CD1c-positive myeloid dendritic cell (primary cell): ENCODE data around the gene GINS2.

Experiments
- DNase-seq: peaks from one replicate; pipeline ENCODE4 v3.0.0-alpha.2; 2016; ENCODE audit errors: extremely low spot score

Gene GINS2

DNA sequence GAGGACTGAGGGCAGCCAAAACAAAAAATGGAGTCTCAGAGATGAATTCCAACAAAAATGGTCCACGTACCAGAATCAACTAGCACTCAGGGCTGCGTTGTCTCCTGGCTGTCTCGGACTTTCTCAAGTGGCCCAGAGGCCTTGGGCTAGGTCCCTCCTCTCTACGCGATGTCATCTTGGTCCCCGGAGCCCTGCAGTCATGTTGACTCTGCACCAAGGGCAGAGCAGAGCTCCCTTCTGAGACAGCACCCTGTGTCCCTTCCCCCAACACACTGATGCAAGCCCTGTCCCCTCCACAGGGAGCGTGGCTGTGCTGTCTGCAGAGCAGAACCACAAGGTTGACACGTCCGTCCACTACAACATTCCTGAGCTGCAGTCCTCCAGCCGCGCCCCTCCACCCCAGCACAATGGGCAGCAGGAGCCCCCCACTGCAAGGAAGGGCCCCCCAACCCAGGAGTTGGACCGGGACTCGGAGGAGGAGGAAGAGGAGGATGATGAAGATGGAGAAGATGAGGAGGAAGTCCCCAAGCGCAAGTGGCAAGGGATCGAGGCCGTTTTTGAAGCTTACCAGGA is 20.8 kb downstream of the GINS2 start:
- no peak for DNase-seq

DNA sequence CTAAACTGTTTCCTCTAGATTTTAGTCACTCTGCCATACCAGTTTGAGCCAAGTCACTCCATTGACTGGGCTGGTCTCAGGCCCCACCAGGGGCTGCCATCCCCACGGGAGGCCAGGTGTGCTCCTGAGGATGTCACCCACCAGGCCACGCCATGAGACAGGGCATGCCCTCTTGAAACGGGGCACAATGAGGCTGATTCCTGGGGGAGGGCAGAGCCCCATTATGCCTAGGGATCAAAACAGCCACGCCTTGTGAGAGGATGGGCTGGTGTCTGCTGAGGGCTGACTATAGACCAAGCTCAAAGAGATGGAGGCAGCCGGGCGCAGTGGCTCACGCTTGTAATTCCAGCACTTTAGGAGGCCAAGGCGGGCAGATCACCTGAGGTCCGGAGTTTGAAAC is 21.5 kb downstream of the GINS2 start:
- DNase-seq = no peak

DNA sequence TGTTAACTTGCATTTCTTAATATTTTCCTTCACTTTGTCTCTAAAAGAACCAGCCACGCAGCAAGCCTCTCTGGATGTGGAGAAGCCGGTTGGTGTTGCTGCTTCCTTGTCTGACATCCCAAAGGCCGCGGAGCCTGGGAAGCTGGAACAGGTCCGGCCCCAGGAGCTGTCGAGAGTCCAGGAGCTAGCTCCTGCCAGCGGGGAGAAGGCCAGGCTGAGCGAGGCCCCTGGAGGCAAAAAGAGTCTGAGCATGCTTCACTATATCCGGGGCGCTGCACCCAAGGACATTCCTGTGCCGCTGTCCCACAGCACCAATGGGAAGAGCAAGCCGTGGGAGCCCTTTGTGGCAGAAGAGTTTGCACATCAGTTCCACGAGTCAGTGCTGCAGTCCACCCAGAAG is 22.8 kb downstream of the GINS2 start:
- DNase-seq = no peak

DNA sequence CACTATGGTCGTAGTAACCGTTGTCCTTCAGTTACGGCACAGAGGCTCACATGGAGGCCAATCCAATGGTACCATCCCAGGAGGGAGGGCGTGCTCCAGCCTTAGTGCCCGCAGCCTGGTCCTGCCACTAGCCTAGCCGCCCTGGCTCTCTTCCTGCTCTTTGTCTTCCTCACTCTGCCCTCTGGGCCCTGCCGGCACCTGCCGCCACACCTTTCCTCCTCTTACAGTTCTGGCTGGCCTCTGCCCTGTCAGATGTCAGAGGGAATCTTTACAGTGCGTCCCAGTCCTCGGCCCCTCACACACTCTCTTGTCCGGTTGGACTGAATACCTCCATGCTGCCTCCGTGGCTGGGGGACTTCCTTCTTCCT is 23.4 kb downstream of the GINS2 start:
- DNase-seq = no peak

DNA sequence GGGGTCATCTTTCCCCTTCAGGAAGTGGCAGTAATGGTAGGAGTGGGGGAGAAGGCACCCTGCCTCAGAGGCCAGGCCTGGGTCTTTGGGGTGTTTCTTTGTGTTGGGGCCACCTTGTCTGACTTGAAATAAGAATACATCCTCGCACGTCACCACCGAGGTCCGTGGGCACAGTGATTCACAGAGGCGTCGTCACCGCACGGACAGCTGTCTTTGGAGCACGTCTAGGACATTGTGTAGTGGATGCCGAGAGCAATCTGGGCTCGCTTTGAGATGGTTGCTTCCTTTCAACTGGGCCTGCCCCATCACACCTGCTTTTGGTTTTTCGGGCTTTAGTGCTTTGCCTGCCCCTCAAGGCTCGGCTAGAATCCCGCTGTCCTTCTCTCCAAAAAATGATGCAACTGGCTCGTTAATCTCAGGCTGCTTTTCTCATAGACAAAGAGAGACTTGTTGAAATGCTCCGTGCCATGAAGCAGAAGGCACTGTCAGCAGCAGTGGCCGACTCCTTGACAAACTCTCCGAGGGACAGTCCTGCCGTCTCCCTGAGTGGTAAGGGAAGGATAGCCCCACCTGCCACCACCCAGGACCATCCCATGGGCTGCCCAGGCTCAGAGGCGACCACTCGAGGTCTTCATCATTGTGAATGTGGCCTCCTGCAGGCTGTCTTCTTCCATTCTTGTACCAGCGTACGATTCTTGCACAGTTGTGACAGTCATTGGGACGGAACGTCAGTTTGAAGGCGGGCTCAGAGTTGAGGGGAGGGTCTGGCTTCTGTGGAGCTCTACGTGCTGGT is 24.0 kb downstream of the GINS2 start:
- DNase-seq = no peak

DNA sequence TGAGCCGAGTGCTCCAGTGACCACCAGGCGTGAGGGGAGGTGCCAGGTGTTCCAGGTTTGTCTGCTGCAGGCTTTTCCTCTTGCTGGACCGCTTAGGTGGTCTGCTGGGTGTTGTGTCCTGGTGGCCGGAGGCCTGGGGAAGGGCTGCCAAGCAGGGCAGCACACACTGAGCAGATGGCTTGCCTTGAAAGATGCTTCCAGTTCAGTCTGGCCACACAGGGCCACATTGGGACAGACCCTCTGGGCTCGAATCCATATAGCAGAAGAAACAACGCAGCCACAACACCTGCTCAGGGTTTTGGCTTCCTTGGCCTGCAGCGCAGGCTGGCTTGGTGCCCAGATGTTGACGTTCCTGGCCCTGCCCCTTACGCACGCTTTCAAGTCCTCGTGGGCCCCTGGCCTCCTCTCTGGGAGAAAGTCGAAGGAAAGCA is 24.8 kb downstream of the GINS2 start:
- DNase-seq = no peak

DNA sequence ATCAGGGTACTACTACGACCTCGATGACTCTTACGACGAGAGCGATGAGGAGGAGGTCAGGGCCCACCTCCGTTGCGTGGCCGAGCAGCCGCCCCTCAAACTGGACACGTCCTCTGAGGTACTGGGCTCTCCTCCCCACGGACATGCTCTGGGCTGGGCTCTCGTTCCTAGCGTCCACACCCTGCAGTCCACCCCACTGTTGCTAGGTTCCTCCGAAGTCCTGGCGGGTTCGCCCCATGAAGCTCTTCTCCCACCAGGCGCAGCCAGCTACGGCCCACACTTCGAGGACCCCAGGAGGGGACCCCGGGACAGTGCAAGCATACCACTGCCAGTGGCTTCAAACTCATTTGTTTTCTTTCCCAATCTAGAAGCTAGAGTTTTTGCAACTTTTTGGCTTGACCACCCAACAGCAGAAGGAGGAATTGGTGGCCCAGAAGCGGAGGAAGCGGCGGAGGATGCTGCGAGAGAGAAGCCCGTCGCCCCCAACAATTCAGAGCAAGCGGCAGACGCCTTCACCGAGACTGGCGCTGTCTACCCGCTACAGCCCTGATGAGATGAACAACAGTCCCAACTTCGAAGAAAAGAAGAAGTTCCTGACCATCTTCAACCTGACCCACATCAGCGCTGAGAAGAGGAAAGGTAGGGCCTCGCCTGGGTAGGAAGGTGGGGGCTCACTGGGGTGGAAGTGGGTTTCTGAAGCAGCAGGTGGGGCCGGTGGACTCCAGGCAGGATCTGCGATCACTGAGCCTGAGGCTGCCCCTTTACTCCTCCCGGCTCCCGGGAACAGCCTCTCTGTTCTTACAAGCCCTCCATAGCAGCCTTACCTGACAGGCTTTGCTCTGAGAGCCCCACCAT is 25.6 kb downstream of the GINS2 start:
- DNase-seq = no peak

DNA sequence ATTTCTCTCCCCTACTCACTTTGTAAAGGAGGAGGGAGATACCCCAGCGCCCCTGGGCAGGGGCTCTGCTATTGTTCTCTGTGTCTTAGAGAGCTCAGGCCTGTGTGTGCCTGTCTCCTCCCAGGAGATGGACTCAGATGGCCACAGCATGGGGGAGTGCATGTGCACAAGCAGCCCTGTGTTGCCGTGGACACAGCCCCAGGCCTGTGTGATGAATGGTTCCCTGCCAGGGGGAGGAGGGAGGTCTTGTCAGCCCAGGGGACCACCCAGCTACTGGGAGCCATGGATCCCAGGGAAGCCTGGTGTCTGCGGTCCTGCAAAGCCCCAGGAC is 26.3 kb downstream of the GINS2 start:
- DNase-seq = no peak

DNA sequence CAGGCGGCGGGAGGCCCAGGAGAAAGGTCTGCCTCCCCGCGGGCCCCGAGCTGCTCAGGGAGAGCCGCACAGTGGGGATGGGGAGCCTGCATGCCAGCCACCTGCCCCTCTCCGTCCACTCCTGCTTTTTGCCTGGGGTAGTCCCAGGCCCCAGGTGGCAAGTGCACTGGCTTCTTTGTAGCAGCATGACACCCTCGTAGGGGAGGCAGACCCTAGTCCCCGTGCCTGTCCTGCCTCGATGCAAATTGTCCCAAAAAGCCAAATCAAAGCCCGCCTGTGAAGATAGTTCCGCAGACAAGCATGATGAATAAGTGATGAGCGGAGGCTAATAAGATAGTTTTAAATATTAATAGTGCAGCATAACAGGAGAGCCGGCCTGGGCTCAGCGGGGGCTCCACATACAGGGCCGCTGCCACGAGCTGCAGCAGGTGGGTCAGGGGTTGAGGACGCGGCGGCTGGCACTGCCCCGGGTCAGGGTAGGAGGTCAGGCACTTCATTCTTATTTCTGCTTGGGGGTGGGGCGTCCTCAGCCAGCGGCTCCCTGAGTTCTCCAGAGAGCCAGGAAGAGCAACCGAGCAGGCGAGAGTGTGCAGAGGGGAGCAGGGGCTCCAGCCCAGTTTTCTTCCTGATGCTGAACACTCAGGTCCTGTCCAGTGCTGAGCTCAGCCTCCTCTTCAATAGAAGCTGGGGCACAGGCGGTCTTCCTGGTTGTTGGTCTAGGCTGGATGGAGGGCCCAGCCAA is 26.8 kb downstream of the GINS2 start:
- no peak for DNase-seq

DNA sequence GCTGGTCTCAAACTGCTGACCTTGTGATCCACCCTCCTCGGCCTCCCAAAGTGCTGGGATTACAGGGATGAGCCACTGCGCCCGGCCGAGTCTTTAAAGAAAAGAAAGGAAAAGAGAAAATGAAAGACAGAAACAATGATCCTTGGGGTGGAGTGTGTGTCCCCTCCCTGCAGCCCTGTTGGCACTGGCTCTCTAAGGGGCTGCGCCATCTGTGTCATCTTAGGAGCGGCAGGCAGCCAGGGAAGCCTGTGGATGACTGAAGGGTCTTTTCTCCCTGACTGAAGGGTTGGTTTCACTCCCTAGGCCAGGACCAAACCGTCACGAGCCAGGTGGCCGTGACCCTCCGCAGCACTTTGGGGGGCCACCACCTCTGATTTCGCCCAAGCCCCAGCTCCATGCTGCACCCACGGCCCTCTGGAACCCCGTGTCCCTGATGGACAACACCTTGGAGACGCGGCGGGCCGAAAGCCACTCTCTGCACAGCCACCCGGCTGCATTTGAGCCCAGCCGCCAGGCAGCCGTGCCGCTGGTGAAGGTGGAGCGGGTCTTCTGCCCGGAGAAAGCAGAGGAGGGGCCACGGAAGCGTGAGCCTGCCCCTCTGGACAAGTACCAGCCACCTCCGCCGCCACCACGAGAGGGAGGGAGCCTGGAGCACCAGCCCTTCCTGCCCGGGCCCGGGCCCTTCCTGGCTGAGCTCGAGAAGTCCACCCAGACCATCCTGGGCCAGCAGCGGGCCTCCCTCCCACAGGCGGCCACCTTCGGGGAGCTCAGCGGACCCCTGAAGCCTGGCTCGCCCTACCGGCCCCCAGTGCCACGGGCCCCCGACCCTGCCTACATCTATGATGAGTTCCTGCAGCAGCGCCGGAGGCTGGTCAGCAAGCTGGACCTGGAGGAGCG is 27.7 kb downstream of the GINS2 start:
- DNase-seq = no peak

DNA sequence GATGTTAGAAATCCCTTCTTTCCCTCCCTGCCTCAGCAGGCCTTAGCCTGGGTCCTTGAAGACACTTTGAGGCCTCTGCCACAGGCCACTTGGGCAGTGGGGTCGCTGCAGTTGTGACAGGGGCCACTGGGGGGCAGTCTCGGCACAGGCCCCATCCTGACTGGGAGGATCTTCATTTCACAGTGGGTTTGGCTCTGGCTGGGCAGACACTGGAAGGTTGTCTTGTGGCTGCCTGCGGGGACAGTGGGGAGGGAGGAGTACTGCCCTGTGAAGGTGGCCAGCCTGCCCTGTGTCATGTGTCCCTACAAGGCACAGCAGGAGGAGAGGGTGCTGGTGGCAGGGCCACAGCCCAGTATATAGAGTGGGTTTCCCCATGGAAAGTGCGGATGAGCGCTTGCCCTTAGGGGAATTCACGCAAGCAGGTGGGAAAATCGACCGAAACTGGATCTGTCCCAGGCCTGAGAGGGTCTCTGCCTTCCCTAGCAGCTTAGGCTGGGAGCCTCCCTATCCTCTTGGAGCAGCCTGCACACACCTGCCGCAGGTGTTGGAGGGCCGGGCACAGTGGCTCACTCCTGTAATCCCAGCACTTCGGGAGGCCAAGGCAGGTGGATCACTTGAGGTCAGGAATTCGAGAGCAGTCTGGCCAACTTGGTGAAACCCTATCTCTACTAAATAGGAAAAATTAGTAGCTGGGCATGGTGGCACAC is 28.8 kb downstream of the GINS2 start:
- peak; percentile 59 for DNase-seq

DNA sequence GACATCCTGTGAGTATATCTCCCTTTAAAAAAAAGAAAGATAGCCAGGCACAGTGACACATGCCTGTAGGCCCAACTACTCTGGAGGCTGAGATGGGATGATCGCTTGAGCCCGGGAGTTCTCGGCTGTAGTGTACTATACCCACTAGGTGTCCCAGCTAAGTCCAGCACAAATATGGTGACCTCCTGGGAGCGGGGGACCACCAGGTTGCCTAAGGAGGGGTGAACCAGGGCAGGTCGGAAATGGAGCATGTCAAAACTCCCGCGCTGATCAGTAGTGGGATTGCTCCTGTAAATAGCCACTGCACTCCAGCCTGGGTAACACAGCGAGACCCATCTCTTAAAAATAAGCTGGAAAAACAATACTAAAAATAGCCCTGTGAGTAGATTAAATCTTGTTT is 29.4 kb downstream of the GINS2 start:
- DNase-seq = no peak

DNA sequence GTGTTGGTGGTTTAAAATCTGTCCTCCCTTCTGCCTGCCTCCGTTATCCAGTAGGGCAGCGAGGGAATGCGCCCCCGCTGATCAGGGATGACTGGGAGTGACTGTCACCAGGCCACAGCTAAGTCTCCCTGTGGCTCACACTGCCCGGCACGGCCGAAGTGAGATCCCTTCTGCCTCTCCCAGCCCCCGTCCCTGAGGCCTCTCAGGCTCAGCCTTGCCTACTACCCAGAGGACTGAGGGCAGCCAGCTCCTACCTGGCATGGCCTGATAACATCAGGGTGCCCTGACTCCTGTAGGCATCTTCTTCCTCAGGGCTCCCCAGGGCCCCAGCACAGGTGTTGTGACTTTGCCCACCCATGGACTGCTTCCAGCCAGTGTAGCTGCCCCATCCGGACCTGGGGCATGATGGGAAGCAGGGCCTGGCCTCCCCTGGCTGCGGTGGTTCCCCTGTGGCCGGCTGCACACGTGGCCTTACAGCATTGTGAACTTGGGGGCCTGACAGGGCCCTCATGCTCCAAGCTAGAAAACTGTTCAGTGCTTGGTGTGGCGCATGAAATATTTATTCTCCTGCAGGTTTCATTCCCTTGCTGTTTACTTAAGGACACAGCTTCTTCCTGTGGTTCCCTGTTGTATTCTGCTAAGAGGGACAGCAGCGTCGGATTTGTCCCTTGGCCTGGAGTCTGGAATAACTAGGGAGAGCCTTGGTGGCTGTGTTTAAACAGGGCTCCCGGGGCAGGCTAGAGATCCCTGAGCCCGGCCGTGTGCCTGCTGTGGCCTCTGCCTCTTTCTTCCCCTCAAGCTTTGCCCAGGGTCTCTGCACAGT is 30.0 kb downstream of the GINS2 start:
- no peak for DNase-seq

DNA sequence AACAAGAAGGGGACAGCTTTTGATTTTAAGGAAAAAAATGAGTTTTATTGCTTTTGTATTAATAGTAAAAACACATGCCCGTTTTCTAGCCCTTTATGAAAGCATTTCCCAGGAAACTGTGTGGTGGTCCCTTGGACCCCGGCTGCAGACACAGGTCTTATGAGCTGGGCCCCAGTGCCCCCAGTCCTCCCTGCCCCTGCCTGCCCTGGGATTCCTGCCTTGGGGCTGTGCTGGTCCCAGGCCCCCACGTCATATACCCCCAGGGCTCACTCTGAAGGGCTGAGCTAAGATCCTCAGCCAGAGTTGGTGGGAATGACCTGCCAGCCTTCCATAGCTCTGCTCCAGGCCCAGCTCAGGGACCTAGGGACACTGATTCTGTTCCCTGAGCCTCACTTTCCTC is 30.8 kb downstream of the GINS2 start:
- DNase-seq = no peak

DNA sequence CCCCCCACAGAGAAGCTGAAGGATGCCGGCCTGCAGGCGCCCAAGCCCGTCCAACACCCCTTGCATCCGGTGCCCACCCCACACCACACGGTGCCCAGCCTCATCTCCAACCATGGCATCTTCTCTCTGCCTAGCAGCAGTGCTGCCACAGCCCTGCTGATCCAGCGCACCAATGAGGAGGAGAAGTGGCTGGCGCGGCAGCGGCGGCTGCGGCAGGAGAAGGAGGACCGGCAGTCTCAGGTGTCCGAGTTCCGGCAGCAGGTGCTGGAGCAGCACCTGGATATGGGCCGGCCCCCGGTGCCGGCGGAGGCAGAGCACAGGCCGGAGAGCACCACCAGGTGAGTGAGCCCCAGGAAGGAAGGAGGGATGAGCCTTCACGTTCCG is 31.5 kb downstream of the GINS2 start:
- DNase-seq = no peak

DNA sequence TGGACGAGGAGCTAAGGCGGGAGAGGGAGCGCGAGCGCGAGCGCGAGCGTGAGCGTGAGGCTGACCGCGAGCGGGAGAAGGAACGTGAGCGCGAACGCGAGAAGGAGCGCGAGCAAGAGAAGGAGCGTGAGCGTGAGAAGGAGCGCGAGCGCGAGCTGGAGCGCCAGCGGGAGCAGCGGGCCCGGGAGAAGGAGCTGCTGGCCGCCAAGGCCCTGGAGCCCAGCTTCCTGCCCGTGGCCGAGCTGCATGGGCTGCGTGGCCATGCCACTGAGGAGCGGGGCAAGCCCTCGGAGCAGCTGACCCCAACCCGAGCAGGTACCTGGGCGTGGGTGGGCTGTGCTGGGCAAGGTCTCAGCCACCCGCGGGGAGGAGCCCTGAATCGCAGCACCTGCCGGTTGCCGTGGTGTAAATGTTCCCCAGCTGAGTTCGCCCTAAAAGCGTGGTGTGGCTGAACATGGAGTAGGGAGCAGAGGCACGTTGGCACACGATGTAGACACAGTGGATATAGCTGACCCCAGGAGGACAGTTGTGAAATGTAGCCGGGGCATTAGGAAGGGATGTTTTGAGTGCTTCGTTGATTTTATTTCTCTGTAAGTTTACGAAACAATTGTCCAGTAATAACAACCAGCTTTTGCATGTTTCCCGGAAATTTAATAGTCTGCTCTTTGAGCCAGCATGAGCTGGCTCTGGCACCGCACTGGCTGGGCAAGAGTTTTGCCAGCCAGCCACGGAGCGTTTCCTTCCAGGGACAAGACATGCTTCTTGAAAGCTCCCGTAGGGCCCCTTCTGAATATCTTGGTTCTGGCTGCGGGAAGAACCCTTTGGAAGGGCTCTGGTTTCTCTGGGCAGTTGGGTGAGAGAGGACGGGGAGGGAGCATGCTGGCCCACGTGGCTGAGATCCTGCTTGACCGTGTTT is 32.1 kb downstream of the GINS2 start:
- no peak for DNase-seq

DNA sequence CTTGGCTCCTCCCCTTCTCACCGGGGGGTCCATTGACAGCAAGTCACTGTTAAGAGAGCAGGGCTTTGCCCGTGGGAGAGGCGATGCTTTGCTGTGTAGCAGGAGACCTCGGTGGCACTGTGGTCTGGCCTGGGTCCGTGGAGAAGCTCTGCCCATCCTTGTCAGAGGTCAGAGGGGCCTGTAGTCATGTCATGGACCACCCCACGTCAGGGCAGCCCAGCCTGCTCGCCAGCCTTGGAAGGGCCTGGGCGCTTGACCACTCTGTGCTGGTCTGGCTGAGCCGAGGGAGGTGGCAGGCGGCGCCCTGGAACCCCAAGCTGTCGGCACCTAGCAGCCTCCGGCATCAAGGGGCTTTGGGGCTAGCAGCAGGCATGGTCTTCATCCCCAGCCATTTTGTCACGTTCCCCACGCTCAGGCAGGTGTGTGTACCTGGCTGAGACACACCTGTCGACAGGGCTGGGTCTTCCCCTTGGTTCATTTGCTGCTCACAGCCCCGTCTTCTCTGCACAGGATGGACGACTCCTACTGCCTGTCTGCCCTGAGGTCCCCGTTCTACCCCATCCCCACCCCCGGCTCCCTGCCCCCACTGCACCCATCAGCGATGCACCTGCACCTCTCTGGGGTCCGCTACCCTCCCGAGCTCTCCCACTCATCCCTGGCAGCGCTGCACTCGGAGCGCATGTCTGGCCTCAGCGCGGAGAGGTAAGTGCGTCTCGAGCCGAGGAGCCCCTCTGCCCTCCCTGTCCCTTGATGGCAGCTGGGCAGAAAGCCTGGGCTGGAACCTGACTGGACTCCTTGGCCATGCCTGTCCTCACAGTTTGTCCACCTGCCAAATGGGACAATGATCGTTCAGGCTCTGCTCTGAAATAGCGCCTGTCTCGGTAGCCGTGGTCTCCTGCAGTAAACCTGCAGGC is 33.3 kb downstream of the GINS2 start:
- no peak for DNase-seq
